Right lobe of liver (tissue), 4 donors: ENCODE results near the gene CSF1R.

Experiments
- CTCF ChIP-seq, 4 donors: fragments of 200-600 bp in 3 of 4; fragments of 450-650 bp in 1 of 4; IDR thresholded peaks; one replicate each; pipeline versions ENCODE4 v1.5.1 to v1.8.0; 2016 to 2022; ENCODE audit warnings: antibody characterized with exemption in 4 of 4, mild to moderate bottlenecking in 2 of 4
- POLR2A ChIP-seq: fragments of 450-650 bp; IDR thresholded peaks from one replicate; pipeline ENCODE4 v1.6.1; 2017; ENCODE audit warnings: antibody characterized with exemption, mild to moderate bottlenecking
- donor health status: DM: no; HTN: no; CAD: no.
- donor health status: DM: no; HTN: no; CAD: no.
- donor health status: DM: no; HTN: yes; CAD: no.

- TF ChIP-seq CTCF (IDR thresholded peaks at IDR 0.05) (no peak), POLR2A (no peak)
These were observed 13.2 kb downstream of the CSF1R start for GRCh38 chr5:150073086-150073625.
